BLaER1 treated with 17β-estradiol and CSF1 and Interleukin-3, amounts not matched to agents 10 nM and 100 nM (cell line): ENCODE results near the gene KLHL17.

Source experiments
- H3K27ac ChIP-seq, 11 experiments: shearing (Covaris generic); formaldehyde crosslinking; 2 replicates each; pipeline ENCODE4 v1.8.1; 2022
- H3K27me3 ChIP-seq, 11 experiments: shearing (Covaris generic); formaldehyde crosslinking; 2 replicates each; pipeline ENCODE4 v1.8.1; 2022
- H3K36me3 ChIP-seq, 11 experiments: shearing (Covaris generic); formaldehyde crosslinking; 2 replicates each; pipeline ENCODE4 v1.8.1; 2022
- H3K4me1 ChIP-seq, 10 experiments: shearing (Covaris generic); formaldehyde crosslinking; 2 replicates each; pipeline ENCODE4 v1.8.1; 2022
- H3K4me2 ChIP-seq, 11 experiments: shearing (Covaris generic); formaldehyde crosslinking; 2 replicates each; pipeline ENCODE4 v1.8.1; 2022
- H3K4me3 ChIP-seq, 10 experiments: shearing (Covaris generic); formaldehyde crosslinking; 2 replicates each; pipeline ENCODE4 v1.8.1; 2022
- H3K9ac ChIP-seq, 11 experiments: shearing (Covaris generic); formaldehyde crosslinking; 2 replicates each; pipeline ENCODE4 v1.8.1; 2022
- H3K9me3 ChIP-seq, 11 experiments: shearing (Covaris generic); formaldehyde crosslinking; replicated peaks in 1 of 11; 2 replicates each; pipeline ENCODE4 v1.8.1; 2022
- H4K20me1 ChIP-seq, 11 experiments: shearing (Covaris generic); formaldehyde crosslinking; 2 replicates each; pipeline ENCODE4 v1.8.1; 2022
- Cebpa-rat ChIP-seq, 11 experiments: shearing (Covaris generic); IDR thresholded peaks; 2 replicates each; pipeline ENCODE4 v1.8.1; 2022

KLHL17 gene

DNA sequence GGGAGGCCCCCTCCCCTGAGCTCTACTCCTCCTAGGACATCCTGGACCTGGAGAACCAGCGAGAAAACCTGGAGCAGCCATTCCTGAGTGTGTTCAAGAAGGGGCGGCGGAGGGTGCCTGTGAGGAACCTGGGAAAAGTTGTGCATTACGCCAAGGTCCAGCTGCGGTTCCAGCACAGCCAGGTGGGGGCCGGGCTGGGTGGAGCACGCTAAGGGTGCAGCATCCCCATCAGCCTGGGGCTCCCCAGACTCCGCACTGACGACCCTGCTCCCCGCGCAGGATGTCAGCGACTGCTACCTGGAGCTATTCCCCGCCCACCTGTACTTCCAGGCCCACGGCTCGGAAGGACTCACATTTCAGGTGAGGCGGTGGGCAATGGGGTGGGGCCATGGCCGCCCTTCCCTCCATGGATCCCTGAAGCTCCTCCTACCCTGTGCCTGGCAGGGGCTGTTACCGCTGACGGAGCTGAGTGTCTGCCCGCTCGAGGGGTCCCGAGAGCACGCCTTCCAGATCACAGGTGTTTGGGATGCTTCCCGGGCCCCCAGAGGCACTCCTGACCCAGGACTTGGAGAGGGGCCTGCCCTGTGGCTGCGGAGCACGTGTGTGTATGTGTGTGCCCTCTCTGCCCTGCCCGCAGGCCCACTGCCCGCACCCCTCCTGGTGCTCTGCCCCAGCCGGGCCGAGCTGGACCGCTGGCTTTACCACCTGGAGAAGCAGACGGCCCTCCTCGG lies 10.0 kb downstream of the KLHL17 start:
- H3K4me3 ChIP-seq: no peak overlapping the region
- peaks cover 0 to 3% (median 0%) of the 10 kb centered on the region in 11 experiments; a peak in 6 of 22 replicates for H3K36me3 ChIP-seq
- TF ChIP-seq Cebpa-rat (IDR thresholded peaks at IDR 0.05): no peak
- no peaks in the 10 kb centered on the region for H3K9me3 ChIP-seq
- peaks cover 0 to 37% (median 10%) of the 10 kb centered on the region in 11 experiments; a peak in 15 of 22 replicates for H4K20me1 ChIP-seq
- no peak overlapping the region for H3K27ac ChIP-seq
- peaks cover 30 to 79% (median 61%) of the 10 kb centered on the region in 11 experiments for H3K27me3 ChIP-seq
- H3K4me1 ChIP-seq: peaks cover 20 to 28% (median 22%) of the 10 kb centered on the region in 10 experiments
- no peak overlapping the region for H3K9ac ChIP-seq
- H3K4me2 ChIP-seq: no peak overlapping the region

DNA sequence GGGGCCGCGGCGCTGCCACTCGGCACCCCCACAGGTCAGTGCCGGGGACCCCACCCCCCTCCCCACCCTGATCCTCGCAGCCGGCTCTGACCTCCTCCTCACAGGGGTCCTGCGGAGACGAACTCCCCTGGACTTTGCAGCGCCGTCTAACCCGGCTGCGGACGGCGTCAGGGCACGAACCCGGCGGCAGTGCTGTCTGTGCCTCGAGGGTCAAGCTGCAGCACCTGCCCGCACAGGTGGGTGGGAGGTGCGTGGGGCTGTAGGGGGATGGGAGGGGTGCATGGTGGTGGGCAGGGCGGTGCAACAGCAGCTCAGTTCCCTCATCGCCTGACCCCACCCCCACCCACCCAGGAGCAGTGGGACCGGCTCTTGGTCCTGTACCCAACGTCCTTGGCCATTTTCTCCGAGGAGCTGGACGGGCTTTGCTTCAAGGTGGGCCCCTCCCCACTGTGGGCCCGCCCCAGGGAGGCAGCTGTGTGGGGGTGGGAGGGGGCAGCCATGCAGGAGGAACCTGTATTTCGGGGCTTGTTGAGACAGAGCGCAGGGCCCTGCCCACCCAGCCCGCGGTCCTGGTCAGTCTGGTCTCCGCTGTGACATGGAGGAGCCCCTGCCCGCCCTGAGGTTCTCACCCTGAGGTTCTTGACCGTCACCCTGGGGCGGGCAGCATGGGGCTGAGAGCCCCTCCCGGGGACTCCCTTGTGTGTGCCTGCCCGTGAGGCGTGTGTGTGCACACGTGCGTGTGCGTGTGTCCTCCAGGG lies 10.8 kb downstream of the KLHL17 start:
- peaks cover 15 to 28% (median 23%) of the 10 kb centered on the region in 10 experiments for H3K4me1 ChIP-seq

DNA sequence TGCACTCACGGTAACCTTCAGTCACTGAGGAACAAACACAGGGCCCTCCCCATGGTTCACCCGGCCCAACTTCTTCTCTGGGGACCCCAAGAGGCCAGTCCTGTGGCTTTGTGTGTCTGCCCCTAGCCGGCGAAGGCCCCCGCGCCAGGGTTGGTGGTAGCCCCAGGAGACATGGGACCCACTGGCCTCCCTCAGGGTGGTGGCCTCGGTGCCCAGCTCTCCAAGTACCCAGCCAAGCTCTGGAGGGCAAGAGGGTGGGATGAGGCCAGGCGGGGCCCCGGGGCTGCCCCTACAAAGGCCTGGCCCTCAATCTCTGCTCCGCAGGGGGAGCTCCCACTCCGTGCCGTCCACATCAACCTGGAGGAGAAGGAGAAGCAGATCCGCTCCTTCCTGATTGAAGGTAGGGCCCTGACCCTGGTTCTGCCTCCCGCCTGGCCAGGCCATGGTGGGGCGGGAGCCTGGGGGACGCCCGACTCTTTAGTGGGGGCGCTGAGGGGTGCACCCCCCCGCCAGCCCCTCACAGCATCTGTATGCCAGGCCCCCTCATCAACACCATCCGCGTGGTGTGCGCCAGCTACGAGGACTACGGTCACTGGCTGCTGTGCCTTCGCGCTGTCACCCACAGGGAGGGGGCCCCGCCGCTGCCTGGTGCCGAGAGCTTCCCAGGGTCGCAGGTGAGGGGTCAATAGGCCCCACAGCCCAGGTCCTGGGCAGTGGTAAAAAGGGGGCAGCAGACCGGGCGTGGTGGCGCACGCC lies 11.5 kb downstream of the KLHL17 start:
- Histone ChIP-seq H4K20me1 (peaks cover 0 to 40% (median 4%) of the 10 kb centered on the region in 11 experiments; a peak in 9 of 22 replicates), H3K4me3 (no peak overlapping the region), H3K4me2 (no peak overlapping the region), H3K27ac (no peak overlapping the region), H3K36me3 (no peaks in the 10 kb centered on the region), H3K4me1 (peaks cover 13 to 23% (median 20%) of the 10 kb centered on the region in 10 experiments; a peak in 19 of 20 replicates), H3K9me3 (no peaks in the 10 kb centered on the region), H3K9ac (no peak overlapping the region), H3K27me3 (peaks cover 35 to 77% (median 64%) of the 10 kb centered on the region in 11 experiments)
- no peak for TF ChIP-seq Cebpa-rat (IDR thresholded peaks at IDR 0.05)

More for the DNA sequence above, 10.8 kb downstream of the KLHL17 start:
- no peaks in the 10 kb centered on the region for H3K36me3 ChIP-seq
- TF ChIP-seq Cebpa-rat (IDR thresholded peaks at IDR 0.05): no peak
- no peak overlapping the region for H3K27ac ChIP-seq
- H3K27me3 ChIP-seq: peaks cover 35 to 81% (median 67%) of the 10 kb centered on the region in 11 experiments
- H4K20me1 ChIP-seq: peaks cover 0 to 39% (median 4%) of the 10 kb centered on the region in 11 experiments; a peak in 13 of 22 replicates
- no peaks in the 10 kb centered on the region for H3K9me3 ChIP-seq
- H3K4me2 ChIP-seq: no peak overlapping the region
- H3K9ac ChIP-seq: no peak overlapping the region
- H3K4me3 ChIP-seq: no peak overlapping the region

DNA sequence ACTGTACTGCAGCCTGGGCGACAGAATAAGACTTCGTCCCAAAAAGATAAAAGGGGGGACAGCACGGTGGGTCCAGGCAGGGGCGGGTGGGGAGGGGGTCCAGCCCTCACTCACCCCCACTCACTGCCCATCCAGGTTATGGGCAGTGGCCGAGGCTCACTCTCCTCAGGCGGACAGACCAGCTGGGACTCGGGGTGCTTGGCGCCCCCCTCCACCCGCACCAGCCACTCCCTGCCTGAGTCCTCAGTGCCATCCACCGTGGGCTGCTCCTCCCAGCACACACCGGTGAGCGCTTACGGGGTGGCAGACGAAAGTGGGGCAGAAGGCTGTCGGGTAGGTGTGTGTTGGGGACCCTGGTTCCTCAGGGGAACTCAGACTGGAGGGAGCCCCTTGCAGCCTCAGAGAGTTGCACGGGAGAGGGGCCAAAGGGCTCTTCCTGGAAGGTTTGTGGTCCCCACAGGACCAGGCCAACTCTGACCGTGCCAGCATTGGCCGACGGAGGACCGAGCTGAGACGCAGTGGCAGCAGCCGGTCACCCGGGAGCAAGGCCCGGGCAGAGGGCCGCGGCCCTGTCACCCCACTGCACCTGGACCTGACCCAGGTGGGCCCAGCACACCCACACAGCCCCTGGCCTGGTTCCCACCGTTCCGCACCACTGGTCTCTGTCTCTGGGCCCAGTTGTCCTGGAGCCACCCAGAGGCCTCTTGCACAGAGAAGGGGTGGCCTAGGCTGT lies 12.5 kb downstream of the KLHL17 start:
- Histone ChIP-seq H3K27ac (no peak overlapping the region), H3K9ac (no peak overlapping the region), H3K36me3 (no peaks in the 10 kb centered on the region), H3K4me1 (peaks cover 4 to 13% (median 12%) of the 10 kb centered on the region in 10 experiments; a peak in 18 of 20 replicates), H3K9me3 (no peaks in the 10 kb centered on the region), H3K27me3 (peaks cover 35 to 70% (median 64%) of the 10 kb centered on the region in 11 experiments), H3K4me3 (no peak overlapping the region), H4K20me1 (peaks cover 0 to 33% (median 4%) of the 10 kb centered on the region in 11 experiments; a peak in 9 of 22 replicates), H3K4me2 (no peak overlapping the region)
- no peak for TF ChIP-seq Cebpa-rat (IDR thresholded peaks at IDR 0.05)

DNA sequence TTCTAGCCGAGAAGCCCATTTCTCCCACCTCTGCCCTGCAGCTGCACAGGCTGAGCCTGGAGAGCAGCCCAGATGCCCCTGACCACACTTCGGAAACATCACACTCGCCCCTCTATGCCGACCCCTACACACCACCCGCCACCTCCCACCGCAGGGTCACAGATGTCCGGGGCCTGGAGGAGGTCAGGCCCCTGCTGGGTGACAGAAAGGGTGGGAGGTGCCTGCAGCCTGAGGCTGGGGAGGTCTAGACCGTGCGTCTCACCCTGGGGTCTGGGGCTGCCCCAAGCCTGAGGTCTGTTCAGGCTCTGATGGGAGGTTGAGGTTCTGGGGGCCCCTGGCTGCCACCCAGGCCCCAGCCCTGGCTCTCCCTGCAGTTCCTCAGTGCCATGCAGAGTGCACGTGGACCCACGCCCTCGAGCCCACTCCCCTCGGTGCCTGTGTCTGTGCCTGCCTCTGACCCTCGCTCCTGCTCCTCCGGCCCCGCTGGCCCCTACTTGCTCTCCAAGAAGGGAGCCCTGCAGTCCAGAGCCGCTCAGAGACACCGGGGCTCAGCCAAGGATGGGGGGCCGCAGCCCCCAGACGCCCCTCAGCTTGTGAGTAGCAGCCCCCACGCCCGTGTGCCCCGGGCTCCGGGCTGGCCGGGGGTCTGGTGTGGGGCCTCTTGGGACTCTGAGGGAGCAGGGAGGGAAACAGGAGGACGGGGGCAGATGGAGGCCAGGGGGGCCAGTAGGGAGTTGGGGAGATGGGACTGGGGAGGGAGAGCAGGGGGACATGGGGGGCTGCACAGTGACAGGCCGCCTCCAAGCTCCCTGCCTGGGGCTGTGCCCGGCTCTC lies 13.3 kb downstream of the KLHL17 start:
- H4K20me1 ChIP-seq: peaks cover 0 to 29% (median 4%) of the 10 kb centered on the region in 11 experiments; a peak in 9 of 22 replicates
- H3K4me1 ChIP-seq: peaks cover 4 to 13% (median 12%) of the 10 kb centered on the region in 10 experiments; a peak in 18 of 20 replicates
- H3K9ac ChIP-seq: no peak overlapping the region
- no peaks in the 10 kb centered on the region for H3K36me3 ChIP-seq
- H3K27me3 ChIP-seq: peaks cover 35 to 70% (median 62%) of the 10 kb centered on the region in 11 experiments
- 0 out of 22 replicates have a peak, but pooled peaks cover 0 to 4% (median 0%) of the 10 kb centered on the region in 11 experiments for H3K9me3 ChIP-seq
- TF ChIP-seq Cebpa-rat (IDR thresholded peaks at IDR 0.05): no peak
- no peak overlapping the region for H3K4me3 ChIP-seq
- H3K27ac ChIP-seq: no peak overlapping the region
- H3K4me2 ChIP-seq: no peak overlapping the region

DNA sequence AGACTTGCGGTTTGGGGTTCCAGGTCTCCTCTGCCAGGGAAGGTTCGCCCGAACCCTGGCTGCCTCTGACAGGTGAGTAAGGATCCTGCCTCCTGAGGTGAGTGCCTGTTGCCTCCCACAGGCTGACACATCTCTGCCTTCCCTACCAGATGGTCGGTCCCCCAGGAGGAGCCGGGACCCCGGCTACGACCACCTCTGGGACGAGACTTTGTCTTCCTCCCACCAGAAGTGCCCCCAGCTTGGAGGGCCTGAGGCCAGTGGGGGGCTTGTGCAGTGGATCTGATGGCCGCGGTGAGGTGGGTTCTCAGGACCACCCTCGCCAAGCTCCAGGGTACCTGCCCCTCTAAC lies 13.9 kb downstream of the KLHL17 start:
- 0 out of 22 replicates have a peak, but pooled peaks cover 0 to 4% (median 0%) of the 10 kb centered on the region in 11 experiments for H3K9me3 ChIP-seq
- no peak for TF ChIP-seq Cebpa-rat (IDR thresholded peaks at IDR 0.05)
- no peak overlapping the region for H3K4me3 ChIP-seq
- no peaks in the 10 kb centered on the region for H3K36me3 ChIP-seq
- peaks cover 35 to 70% (median 62%) of the 10 kb centered on the region in 11 experiments for H3K27me3 ChIP-seq
- H3K9ac ChIP-seq: no peak overlapping the region
- no peak overlapping the region for H3K27ac ChIP-seq
- H3K4me2 ChIP-seq: no peak overlapping the region
- H3K4me1 ChIP-seq: peaks cover 4 to 13% (median 12%) of the 10 kb centered on the region in 10 experiments; a peak in 18 of 20 replicates
- peaks cover 0 to 29% (median 4%) of the 10 kb centered on the region in 11 experiments; a peak in 9 of 22 replicates for H4K20me1 ChIP-seq

DNA sequence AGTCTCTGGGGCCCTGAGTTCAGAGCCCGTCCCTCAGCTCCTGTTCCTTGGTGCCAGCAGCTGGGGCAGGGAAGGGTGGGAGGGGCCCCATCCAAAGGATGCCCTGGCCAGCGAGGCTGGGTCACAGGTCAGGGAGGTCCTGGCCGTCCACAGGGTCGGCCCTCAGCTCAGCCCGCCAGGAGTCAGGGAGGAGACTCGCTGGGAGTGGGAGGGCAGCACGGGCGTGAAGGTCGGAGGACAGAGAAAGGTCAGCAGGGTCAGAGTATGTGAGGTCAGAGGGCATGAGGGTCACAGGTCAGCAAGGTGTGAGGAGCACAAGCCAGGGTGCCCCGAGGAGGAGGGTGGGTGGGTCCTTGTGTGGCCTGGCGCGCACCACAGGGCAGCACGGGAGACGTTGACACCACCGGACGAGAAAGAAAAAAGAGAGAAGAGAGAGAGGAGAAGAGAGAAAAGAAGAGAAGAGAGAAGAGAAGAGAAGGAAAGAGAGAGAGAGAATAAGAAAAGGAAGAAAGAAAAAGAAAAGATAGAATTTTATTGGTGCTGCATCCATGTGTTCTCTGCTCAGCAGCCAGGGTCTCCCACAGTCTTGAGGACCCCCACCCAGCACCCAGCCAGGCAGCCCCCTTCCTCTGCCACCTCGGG lies 14.4 kb downstream of the KLHL17 start:
- H3K4me3 ChIP-seq: no peak overlapping the region
- H3K27me3 ChIP-seq: peaks cover 35 to 66% (median 62%) of the 10 kb centered on the region in 11 experiments
- H3K4me2 ChIP-seq: peak overlapping the region in 4 of 11 experiments; percentile 68 to 81 (median 70); a peak in 4 of 22 replicates
- no peak overlapping the region for H3K9ac ChIP-seq
- TF ChIP-seq Cebpa-rat (IDR thresholded peaks at IDR 0.05): no peak
- peaks cover 0 to 31% (median 4%) of the 10 kb centered on the region in 11 experiments; a peak in 9 of 22 replicates for H4K20me1 ChIP-seq
- peaks cover 4 to 13% (median 12%) of the 10 kb centered on the region in 10 experiments; a peak in 18 of 20 replicates for H3K4me1 ChIP-seq
- H3K36me3 ChIP-seq: no peaks in the 10 kb centered on the region
- H3K9me3 ChIP-seq: 0 out of 22 replicates have a peak, but pooled peaks cover 0 to 4% (median 0%) of the 10 kb centered on the region in 11 experiments
- H3K27ac ChIP-seq: no peak overlapping the region
